ENCODE results near the gene FBLL1. TPM values are rescaled to one million over a fixed set of nuclear protein-coding genes. Genes with fewer than 3 reads are reported as not detected.

FBLL1 gene
- polyA plus RNA-seq, 1 donor (not counting 4 experiments of a cell fraction or from before 2014, with no cell fraction given): not detected

- Histone ChIP-seq H3K36me3 (ENCODE audit: control insufficient read depth in 2 of 2, extremely low read depth in 1 of 2, insufficient read depth in 2 of 2, low read length in 2 of 2) (no peaks in the 10 kb centered on the region), H2AFZ (ENCODE audit: control insufficient read depth, low read length) (no peak overlapping the region), H3K79me2 (ENCODE audit: control insufficient read depth, insufficient read depth, low read length) (no peaks in the 10 kb centered on the region), H3K9ac (ENCODE audit: control insufficient read depth, extremely low read depth, insufficient read depth, low read length) (no peak overlapping the region), H3K9me3 (ENCODE audit: control insufficient read depth, low read depth, low read length) (no peaks in the 10 kb centered on the region), H3K4me1 (ENCODE audit: control insufficient read depth, extremely low read depth, insufficient read depth, low read length) (no peaks in the 10 kb centered on the region), H4K20me1 (ENCODE audit: control insufficient read depth, extremely low read depth, insufficient read depth, low read length) (no peaks in the 10 kb centered on the region), H3K4me3 (ENCODE audit: control insufficient read depth in 2 of 3, extremely low read depth in 1 of 3, insufficient read depth in 2 of 3, low read depth in 1 of 3, low read length in 3 of 3) (no peak overlapping the region), H3K27me3 (ENCODE audit: control insufficient read depth, extremely low read depth, insufficient read depth, low read length) (peaks cover 9% of the 10 kb centered on the region), H3K27ac (ENCODE audit: control insufficient read depth, insufficient read depth, low read length) (no peak overlapping the region), H3K4me2 (ENCODE audit: control insufficient read depth, extremely low read depth, insufficient read depth, low read depth, low read length) (no peak overlapping the region), H3K9me1 (ENCODE audit: control insufficient read depth, extremely low read depth, insufficient read depth, low read length) (no peaks in the 10 kb centered on the region)
- TF ChIP-seq, protein P1, sequence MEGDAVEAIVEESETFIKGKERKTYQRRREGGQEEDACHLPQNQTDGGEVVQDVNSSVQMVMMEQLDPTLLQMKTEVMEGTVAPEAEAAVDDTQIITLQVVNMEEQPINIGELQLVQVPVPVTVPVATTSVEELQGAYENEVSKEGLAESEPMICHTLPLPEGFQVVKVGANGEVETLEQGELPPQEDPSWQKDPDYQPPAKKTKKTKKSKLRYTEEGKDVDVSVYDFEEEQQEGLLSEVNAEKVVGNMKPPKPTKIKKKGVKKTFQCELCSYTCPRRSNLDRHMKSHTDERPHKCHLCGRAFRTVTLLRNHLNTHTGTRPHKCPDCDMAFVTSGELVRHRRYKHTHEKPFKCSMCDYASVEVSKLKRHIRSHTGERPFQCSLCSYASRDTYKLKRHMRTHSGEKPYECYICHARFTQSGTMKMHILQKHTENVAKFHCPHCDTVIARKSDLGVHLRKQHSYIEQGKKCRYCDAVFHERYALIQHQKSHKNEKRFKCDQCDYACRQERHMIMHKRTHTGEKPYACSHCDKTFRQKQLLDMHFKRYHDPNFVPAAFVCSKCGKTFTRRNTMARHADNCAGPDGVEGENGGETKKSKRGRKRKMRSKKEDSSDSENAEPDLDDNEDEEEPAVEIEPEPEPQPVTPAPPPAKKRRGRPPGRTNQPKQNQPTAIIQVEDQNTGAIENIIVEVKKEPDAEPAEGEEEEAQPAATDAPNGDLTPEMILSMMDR (optimal IDR thresholded peaks at IDR 0.05 in 1 of 3, IDR thresholded peaks at IDR 0.05 in 1 of 3, conservative IDR thresholded peaks at IDR 0.05 in 1 of 3; ENCODE audit: extremely low read depth in 1 of 3, insufficient read depth in 2 of 3, low read length in 3 of 3): no peak
- TF ChIP-seq EZH2 (IDR thresholded peaks at IDR 0.05; ENCODE audit: low read length): no peak
- FAIRE-seq: no peak
- no peak for DNase-seq (ENCODE audit: low read depth, low spot score)
- dilution Hi-C loops (cut with MboI; ENCODE audit: extremely low pct_ligation_motif_present, low sequenced_read_pairs): no loop called here
Measured at GRCh38 chr5:168537176-168537575, 8.1 kb downstream of the FBLL1 start.

DNA sequence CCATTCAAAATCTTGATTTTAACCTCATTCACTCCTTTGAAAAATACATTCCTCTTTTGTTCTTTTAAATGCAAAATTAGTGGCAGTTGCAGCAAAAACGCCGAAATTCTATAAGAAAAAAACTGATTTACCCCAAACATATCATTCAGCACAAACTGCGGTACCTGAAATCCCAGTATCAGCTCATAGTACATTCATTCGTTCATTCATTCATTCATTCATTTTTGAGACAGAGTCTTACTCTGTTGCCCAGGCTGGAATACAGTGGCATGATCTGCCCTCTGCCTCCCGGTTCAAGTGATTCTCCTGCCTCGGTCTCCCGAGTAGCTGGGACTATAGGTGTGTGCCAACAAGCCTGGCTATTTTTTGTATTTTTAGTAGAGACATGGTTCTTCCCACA lies 20.4 kb downstream of the FBLL1 start:
- Histone ChIP-seq H3K4me3 (ENCODE audit: control insufficient read depth in 2 of 3, extremely low read depth in 1 of 3, insufficient read depth in 2 of 3, low read depth in 1 of 3, low read length in 3 of 3) (no peak overlapping the region), H3K9ac (ENCODE audit: control insufficient read depth, extremely low read depth, insufficient read depth, low read length) (no peak overlapping the region), H4K20me1 (ENCODE audit: control insufficient read depth, extremely low read depth, insufficient read depth, low read length) (no peaks in the 10 kb centered on the region), H3K9me1 (ENCODE audit: control insufficient read depth, extremely low read depth, insufficient read depth, low read length) (no peaks in the 10 kb centered on the region), H3K79me2 (ENCODE audit: control insufficient read depth, insufficient read depth, low read length) (peaks cover 24% of the 10 kb centered on the region), H3K4me1 (ENCODE audit: control insufficient read depth, extremely low read depth, insufficient read depth, low read length) (no peaks in the 10 kb centered on the region), H3K36me3 (ENCODE audit: control insufficient read depth in 2 of 2, extremely low read depth in 1 of 2, insufficient read depth in 2 of 2, low read length in 2 of 2) (peaks cover 5 to 12% of the 10 kb centered on the region in 2 experiments), H3K27me3 (ENCODE audit: control insufficient read depth, extremely low read depth, insufficient read depth, low read length) (no peaks in the 10 kb centered on the region), H3K27ac (ENCODE audit: control insufficient read depth, insufficient read depth, low read length) (no peak overlapping the region), H3K9me3 (ENCODE audit: control insufficient read depth, low read depth, low read length) (no peaks in the 10 kb centered on the region), H2AFZ (ENCODE audit: control insufficient read depth, low read length) (no peak overlapping the region), H3K4me2 (ENCODE audit: control insufficient read depth, extremely low read depth, insufficient read depth, low read depth, low read length) (no peak overlapping the region)
- FAIRE-seq (no peak), DNase-seq (ENCODE audit: low read depth, low spot score) (no peak)
- dilution Hi-C loops (cut with MboI; ENCODE audit: extremely low pct_ligation_motif_present, low sequenced_read_pairs): no loop called here
- TF ChIP-seq, protein P1 (optimal IDR thresholded peaks at IDR 0.05 in 1 of 3, IDR thresholded peaks at IDR 0.05 in 1 of 3, conservative IDR thresholded peaks at IDR 0.05 in 1 of 3; ENCODE audit: extremely low read depth in 1 of 3, insufficient read depth in 2 of 3, low read length in 3 of 3): no peak
- no peak for TF ChIP-seq EZH2 (IDR thresholded peaks at IDR 0.05; ENCODE audit: low read length)

Measured in keratinocyte (primary cell).